ENCODE measurements around the gene AGTR1.
"Not testable (repeated sequence)": the region's sequence is repeated elsewhere in the genome, so short reads cannot be mapped to it uniquely, and the experiment has no call there.

The AGTR1 gene

GRCh38 chr3:148758303-148758884, 60.7 kb downstream of the AGTR1 start:
- DNase-seq, result peak; percentile 33

GRCh38 chr3:148759430-148759829, 61.7 kb downstream of the AGTR1 start:
- no peak for DNase-seq

DNA sequence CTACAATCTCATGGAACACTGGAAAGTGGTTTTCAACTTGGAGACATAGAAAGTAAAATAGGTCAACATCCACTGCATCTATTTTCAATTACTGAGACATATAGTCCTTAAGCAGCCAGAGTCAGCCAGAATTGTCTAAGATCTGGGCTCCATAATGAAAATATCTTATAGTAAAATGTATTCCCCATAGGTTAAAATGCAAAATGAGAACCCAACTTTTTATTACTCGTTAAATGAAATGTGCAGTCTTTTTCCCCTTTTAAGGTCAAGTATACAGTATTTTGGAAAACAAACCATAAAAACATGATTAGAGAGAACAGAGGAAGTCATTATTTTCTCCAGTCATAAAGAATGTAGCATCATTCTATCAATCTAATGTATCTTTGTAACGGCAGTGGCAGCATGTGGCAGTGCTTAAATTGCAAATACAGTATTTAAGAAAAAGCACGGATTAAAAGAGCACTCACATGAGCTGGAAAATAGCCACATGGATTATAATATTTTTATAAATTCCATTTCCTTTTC, 65.5 kb downstream of the AGTR1 start:
- no peak for DNase-seq

DNA sequence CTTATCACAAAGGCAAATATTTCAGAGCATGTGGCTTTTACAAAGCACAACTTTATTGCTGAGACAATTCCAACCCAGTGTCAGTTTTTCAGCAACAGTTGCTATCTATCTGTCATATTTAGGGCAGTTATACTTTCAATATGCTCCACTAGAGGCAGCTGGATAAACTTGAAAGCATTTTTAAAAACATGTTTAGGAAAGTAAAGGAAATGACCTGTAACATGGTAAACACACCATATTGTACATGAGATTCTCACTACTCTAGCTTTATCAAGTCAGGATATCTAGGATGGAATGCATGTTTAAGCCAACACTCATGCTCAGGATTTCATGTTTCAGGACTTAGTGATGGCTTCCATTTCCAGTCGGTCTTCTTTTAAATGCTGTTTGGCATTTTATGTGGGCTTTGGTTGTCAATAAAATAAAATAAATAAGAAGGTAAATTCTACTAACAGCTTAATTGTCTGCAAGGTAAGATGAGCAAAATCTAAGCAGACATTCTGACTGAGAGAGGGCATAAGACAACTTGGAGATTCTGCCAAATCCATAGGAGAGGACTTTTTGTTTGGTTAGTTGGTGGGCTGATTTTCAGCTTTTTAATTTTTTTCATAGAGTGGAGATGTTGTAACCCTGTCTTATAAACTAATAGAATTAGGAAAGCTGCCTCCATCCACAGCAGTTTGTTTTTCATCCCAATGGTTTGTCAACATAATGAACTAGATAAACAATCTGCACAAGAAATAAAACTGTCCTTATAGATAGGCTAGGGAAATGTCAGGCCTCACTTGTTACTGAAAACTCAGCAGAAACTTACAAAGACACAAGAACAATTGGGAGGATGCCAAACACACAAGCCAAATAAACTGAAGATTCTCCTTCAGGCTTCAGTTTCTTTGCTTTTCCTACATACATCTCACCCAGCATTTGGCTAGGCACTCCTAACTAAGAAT, 66.6 kb downstream of the AGTR1 start:
- no peak for DNase-seq

DNA sequence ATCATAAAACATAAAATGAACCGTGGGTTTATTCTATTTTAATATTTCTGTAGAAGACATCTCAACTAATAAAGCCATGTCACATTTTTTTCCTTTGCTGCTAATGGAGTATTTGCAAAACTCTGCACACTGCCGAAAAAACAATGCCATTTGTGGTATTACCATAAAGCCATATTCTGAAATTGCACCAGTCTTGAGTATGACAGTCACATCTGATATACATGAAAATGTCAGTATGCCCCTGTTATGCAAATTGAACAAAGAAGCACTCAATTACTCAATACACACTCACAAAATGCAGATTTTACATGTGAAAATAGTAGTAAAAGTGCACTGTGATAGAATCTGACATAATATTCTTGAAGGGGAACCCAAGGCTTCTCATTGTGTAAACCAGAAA, 74.7 kb downstream of the AGTR1 start:
- DNase-seq, result no peak

DNA sequence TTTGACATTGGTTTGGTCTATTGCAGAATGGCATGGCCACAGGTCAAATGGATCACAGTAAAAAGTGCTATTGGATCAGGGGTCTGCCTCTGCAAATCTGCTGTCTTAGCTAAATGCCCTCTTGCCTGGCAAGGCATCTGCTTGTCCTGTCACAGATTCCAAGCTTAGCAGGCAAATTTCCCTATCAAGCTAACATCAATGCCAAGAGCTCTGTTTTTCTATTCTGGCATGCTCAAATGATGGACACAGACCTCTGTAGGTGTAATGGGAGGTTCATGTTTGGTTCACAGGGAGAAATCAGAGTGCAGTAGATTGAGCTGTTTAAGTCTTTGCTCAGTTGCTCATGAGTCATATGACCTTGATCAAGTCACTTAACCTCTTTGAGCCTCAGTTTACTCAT, 75.1 kb downstream of the AGTR1 start:
- DNase-seq, result no peak

- DNase-seq, result no peak
Measured at GRCh38 chr3:148773805-148774204, 76.1 kb downstream of the AGTR1 start.

- DNase-seq, result no peak
Measured at GRCh38 chr3:148778926-148779325, 81.2 kb downstream of the AGTR1 start.

GRCh38 chr3:148785026-148785425, 87.3 kb downstream of the AGTR1 start:
- DNase-seq, result not testable (repeated sequence)

GRCh38 chr3:148786159-148786558, 88.5 kb downstream of the AGTR1 start:
- not testable (repeated sequence) for DNase-seq

DNA sequence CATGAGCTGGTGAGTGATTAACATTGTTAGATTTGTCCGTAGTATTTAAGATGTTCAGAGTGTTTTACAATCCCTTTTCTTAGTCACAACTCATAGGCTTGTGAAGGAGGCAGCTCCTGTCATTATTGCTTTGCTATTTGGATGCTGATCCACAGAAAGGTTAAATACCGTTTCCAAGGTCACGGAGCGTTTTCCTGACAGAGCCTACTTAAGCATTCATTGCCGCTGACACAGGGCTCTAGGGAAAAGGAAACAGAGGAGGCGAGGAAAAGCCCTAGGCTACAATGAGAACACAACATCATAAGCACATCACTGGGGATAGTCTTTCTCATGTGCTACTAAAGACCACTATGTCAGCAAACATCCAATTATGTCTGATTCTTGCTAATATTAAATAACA, 91.4 kb downstream of the AGTR1 start:
- peak; percentile 25 for DNase-seq

GRCh38 chr3:148789906-148790305, 92.2 kb downstream of the AGTR1 start:
- no peak for DNase-seq

DNA sequence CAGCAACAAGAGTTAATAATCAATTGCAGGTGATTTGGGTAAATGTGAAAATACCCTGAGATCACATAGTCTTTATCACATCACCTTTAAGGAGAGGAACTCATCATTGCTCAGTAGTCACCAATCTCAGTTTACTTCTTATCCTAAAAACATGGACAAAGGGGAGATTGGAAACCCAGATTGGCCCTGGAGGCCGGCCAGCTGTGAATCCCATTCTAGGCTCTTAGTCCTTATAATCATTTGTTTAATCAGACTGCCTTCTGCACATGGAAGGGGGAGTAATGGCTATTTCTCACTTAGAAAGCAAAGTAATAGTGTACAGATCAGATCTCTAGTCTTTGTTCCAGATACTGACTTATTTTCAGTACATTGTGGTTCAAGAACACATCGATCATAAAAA, 92.7 kb downstream of the AGTR1 start:
- DNase-seq, result no peak

- DNase-seq, result peak; percentile 43
Measured at GRCh38 chr3:148790851-148791735, 93.4 kb downstream of the AGTR1 start.

DNA sequence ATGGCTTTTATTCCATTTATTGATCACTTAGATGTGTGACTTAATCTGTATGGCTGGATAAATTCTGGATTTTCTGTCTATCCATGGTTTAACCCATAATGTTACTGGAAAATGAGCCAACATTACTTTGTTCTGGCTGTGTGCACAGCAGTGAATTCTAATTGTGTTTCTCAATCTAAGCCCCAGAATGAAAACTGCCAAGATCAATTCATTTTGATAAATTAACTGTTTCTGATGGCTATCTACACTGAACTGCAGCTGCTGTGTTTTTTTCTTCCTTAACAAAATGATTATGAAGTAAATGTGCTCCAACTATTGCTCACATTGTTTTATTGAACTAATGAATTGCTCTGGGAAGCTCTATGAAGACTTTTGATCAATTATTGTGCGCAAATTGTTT, 94.2 kb downstream of the AGTR1 start:
- no peak for DNase-seq

- DNase-seq, result no peak
Measured at GRCh38 chr3:148792516-148792915, 94.8 kb downstream of the AGTR1 start.

Data from fibroblast of skin of abdomen (primary cell).